ENCODE results near the gene SPINK8. TPM values are rescaled to one million over a fixed set of nuclear protein-coding genes. Genes with fewer than 3 reads are reported as not detected.

Gene SPINK8
- total and polyA plus RNA-seq, 2 of the 8 experiments (the other 6 are each of a cell fraction or from before 2014, with no cell fraction given): 0.29 TPM; not detected in 1

DNA sequence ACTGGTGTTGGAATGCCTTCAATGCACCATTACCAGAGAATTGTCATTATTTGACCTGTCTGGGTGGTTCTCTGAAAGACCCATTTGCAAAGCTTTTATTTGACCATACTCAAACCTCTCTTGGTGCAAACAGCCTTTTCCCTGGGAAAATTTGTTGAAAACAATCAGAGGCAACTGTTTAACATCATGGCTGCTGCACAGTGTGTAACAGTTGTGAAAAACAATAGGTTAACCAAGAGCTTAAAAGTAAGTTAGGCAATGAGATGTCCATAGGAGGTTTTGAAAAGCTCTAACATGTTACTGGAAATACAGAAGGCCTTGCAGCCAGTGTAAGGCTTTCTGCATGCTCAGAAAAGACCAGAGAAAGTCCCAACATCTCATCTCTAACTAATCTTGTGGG, 18.9 kb downstream of the SPINK8 start:
- Histone ChIP-seq H3K79me1 (ENCODE audit: low read depth, low read length) (no peaks in the 10 kb centered on the region), H3K4me1 (replicated peaks in 1 of 4; ENCODE audit: control insufficient read depth in 3 of 4, insufficient read depth in 4 of 4, low read length in 3 of 4) (no peaks in the 10 kb centered on the region), H3K4ac (replicated peaks; ENCODE audit: insufficient read length, low read depth, low read length) (no peak overlapping the region), H4K20me1 (replicated peaks in 1 of 2; ENCODE audit: control insufficient read depth in 1 of 2, insufficient read depth in 2 of 2, low read length in 2 of 2) (no peaks in the 10 kb centered on the region), H2BK20ac (ENCODE audit: low read length) (no peak overlapping the region), H2BK5ac (ENCODE audit: low read depth, low read length) (no peak overlapping the region), H3K27me3 (replicated peaks in 1 of 4; ENCODE audit: control insufficient read depth in 3 of 4, extremely low read depth in 1 of 4, insufficient read depth in 3 of 4, low read length in 3 of 4) (no peaks in the 10 kb centered on the region; a peak in 1 of 7 replicates), H4K91ac (replicated peaks; ENCODE audit: insufficient read length, low read length) (no peak overlapping the region), H3K14ac (ENCODE audit: insufficient read length) (no peak overlapping the region), H3K4me3 (ENCODE audit: extremely low read depth in 1 of 4, insufficient read depth in 2 of 4, low read depth in 3 of 4, low read length in 4 of 4) (no peak overlapping the region), H2AK5ac (ENCODE audit: low read depth, low read length) (no peak overlapping the region), H3K56ac (replicated peaks; ENCODE audit: insufficient read length, low read depth, low read length) (no peak overlapping the region), H3K9me3 (ENCODE audit: insufficient read depth in 2 of 2, low read depth in 1 of 2, low read length in 1 of 2) (peaks cover 10 to 13% of the 10 kb centered on the region in 2 experiments), H3K9ac (replicated peaks in 1 of 4; ENCODE audit: extremely low read depth in 1 of 4, low read depth in 3 of 4, low read length in 3 of 4) (no peak overlapping the region), H2BK120ac (replicated peaks; ENCODE audit: low read depth, low read length) (no peak overlapping the region), H3K36me3 (ENCODE audit: control insufficient read depth in 2 of 4, insufficient read depth in 4 of 4, low read length in 3 of 4) (no peaks in the 10 kb centered on the region), H2BK12ac (ENCODE audit: low read depth, low read length) (no peak overlapping the region), H2AFZ (ENCODE audit: low read length) (no peak overlapping the region), H4K8ac (ENCODE audit: extremely low read depth, insufficient read depth, low read length) (no peak overlapping the region), H4K5ac (ENCODE audit: insufficient read length, low read depth, low read length) (no peak overlapping the region), H3K27ac (ENCODE audit: low read depth, low read length) (no peak overlapping the region), H2BK15ac (ENCODE audit: low read length) (no peak overlapping the region), H3K4me2 (ENCODE audit: insufficient read depth in 1 of 2, low read depth in 2 of 2, low read length in 2 of 2) (no peak overlapping the region), H3K18ac (ENCODE audit: extremely low read depth, low read length) (no peak overlapping the region), H3K23me2 (ENCODE audit: low read depth, low read length) (no peaks in the 10 kb centered on the region), H3K23ac (ENCODE audit: insufficient read length) (no peak overlapping the region), H3K79me2 (ENCODE audit: control insufficient read depth in 1 of 2, insufficient read depth in 2 of 2, low read length in 2 of 2) (no peaks in the 10 kb centered on the region)
- FAIRE-seq (no peak), DNase-seq (ENCODE audit: low read depth in 1 of 2, low spot score in 2 of 2) (no peak)
- CTCF ChIA-PET (ENCODE audit: partially characterized antibody): no interaction called here
- POLR2A ChIA-PET (ENCODE audit: partially characterized antibody): interaction anchor here (0.9 kb wide), 1 partner anchor 14 kb away, joined by 3 read pairs; no protein-coding TSS in a partner anchor
- TF ChIP-seq CHD2 (IDR thresholded peaks at IDR 0.05; ENCODE audit: low read length) (no peak), CHD7 (IDR thresholded peaks at IDR 0.05; ENCODE audit: insufficient replicate concordance, low read length) (no peak)
